Progenitor cell of endocrine pancreas (in vitro differentiated cells): ENCODE data around the gene NRBF2. TPM values are rescaled to one million over a fixed set of nuclear protein-coding genes. Genes with fewer than 3 reads are reported as not detected.
"Not testable (repeated sequence)": the region's sequence is repeated elsewhere in the genome, so short reads cannot be mapped to it uniquely, and the experiment has no call there.

Source experiments
- DNase-seq: peaks from one replicate; pipeline ENCODE4 v3.0.0; 2021; ENCODE audit warnings: low spot score; ENCODE audit not compliant: unreplicated experiment
- H3K27ac Mint-ChIP-seq: 2 replicates; pipeline ENCODE4 v1.8.0; 2021; ENCODE audit warnings: mild to moderate bottlenecking, moderate library complexity, mixed read lengths
- H3K27me3 Mint-ChIP-seq: 2 replicates; pipeline ENCODE4 v1.8.0; 2021; ENCODE audit warnings: mixed read lengths
- H3K36me3 Mint-ChIP-seq: 2 replicates; pipeline ENCODE4 v1.8.0; 2022; ENCODE audit warnings: mixed read lengths; ENCODE audit not compliant: insufficient read depth
- H3K4me1 Mint-ChIP-seq: 2 replicates; pipeline ENCODE4 v1.8.0; 2021; ENCODE audit warnings: low read depth, mixed read lengths
- H3K4me3 Mint-ChIP-seq: 2 replicates; pipeline ENCODE4 v1.8.0; 2021; ENCODE audit warnings: low read depth, mild to moderate bottlenecking, moderate library complexity, mixed read lengths
- H3K9me3 Mint-ChIP-seq: 2 replicates; pipeline ENCODE4 v1.8.0; 2021; ENCODE audit warnings: low read depth, mixed read lengths
- CTCF ChIP-seq: fragments of 200-600 bp; sonication (generic); IDR thresholded peaks from one replicate; pipeline ENCODE4 v1.5.0; 2021; ENCODE audit warnings: antibody characterized with exemption, mild to moderate bottlenecking; ENCODE audit not compliant: unreplicated experiment
- total RNA-seq: library from RNA; stranded (reverse); gene quantifications from 2 replicates; pipeline ENCODE4 v1.2.1, GENCODE V29; 2021

NRBF2 gene
- total RNA-seq, 1 donor from 2014 or later: 20.3 TPM

GRCh38 chr10:63094405-63094804, 38.7 kb upstream of the NRBF2 start:
- DNase-seq: no peak
- Mint-ChIP-seq H3K27ac (no peak overlapping the region), H3K36me3 (no peaks in the 10 kb centered on the region), H3K9me3 (no peaks in the 10 kb centered on the region), H3K4me3 (no peak overlapping the region), H3K27me3 (no peaks in the 10 kb centered on the region), H3K4me1 (no peaks in the 10 kb centered on the region)
- no peak for TF ChIP-seq CTCF

- no peak for DNase-seq
- Mint-ChIP-seq H3K27ac (no peak overlapping the region), H3K4me3 (no peak overlapping the region), H3K4me1 (peaks cover 3% of the 10 kb centered on the region), H3K27me3 (no peaks in the 10 kb centered on the region), H3K9me3 (no peaks in the 10 kb centered on the region), H3K36me3 (no peaks in the 10 kb centered on the region)
- TF ChIP-seq CTCF: no peak
Observed at GRCh38 chr10:63094881-63095280, 38.2 kb upstream of the NRBF2 start.

- Mint-ChIP-seq H3K9me3 (peaks cover 4% of the 10 kb centered on the region), H3K4me1 (peaks cover 4% of the 10 kb centered on the region), H3K4me3 (no peak overlapping the region), H3K36me3 (no peaks in the 10 kb centered on the region), H3K27ac (no peak overlapping the region), H3K27me3 (no peaks in the 10 kb centered on the region)
- TF ChIP-seq CTCF: no peak
- DNase-seq: no peak
Observed at GRCh38 chr10:63099734-63100133, 33.4 kb upstream of the NRBF2 start.

GRCh38 chr10:63101091-63101490, 32.0 kb upstream of the NRBF2 start:
- not testable (repeated sequence) for H3K36me3 Mint-ChIP-seq, H3K9me3 Mint-ChIP-seq, H3K4me1 Mint-ChIP-seq, H3K4me3 Mint-ChIP-seq, DNase-seq, H3K27me3 Mint-ChIP-seq, H3K27ac Mint-ChIP-seq

- not testable (repeated sequence) for H3K9me3 Mint-ChIP-seq, H3K4me1 Mint-ChIP-seq, DNase-seq, H3K36me3 Mint-ChIP-seq, H3K4me3 Mint-ChIP-seq, H3K27ac Mint-ChIP-seq, H3K27me3 Mint-ChIP-seq
Observed at GRCh38 chr10:63102279-63102883, 30.7 kb upstream of the NRBF2 start.

- not testable (repeated sequence) for H3K9me3 Mint-ChIP-seq, H3K27ac Mint-ChIP-seq
Observed at GRCh38 chr10:63103178-63103577, 29.9 kb upstream of the NRBF2 start.

GRCh38 chr10:63103971-63104409, 29.1 kb upstream of the NRBF2 start:
- H3K9me3 Mint-ChIP-seq: peaks cover 4% of the 10 kb centered on the region
- no peak overlapping the region for H3K27ac Mint-ChIP-seq
- H3K36me3 Mint-ChIP-seq: no peaks in the 10 kb centered on the region
- H3K27me3 Mint-ChIP-seq: peaks cover 3% of the 10 kb centered on the region
- no peak for TF ChIP-seq CTCF
- peaks cover 4% of the 10 kb centered on the region for H3K4me1 Mint-ChIP-seq
- no peak overlapping the region for H3K4me3 Mint-ChIP-seq
- no peak for DNase-seq

More at GRCh38 chr10:63103178-63103577, 29.9 kb upstream of the NRBF2 start:
- not testable (repeated sequence) for H3K36me3 Mint-ChIP-seq, DNase-seq, H3K27me3 Mint-ChIP-seq, H3K4me3 Mint-ChIP-seq, H3K4me1 Mint-ChIP-seq
